ENCODE data around the gene RAB40C.

Gene RAB40C

GRCh38 chr16:598823-599739, 9.2 kb downstream of the RAB40C start:
- no peak for DNase-seq (ENCODE audit: low read depth, low spot score)
- H3K4me3 ChIP-seq (ENCODE audit: low read length), result no peak overlapping the region

- H3K4me3 ChIP-seq (ENCODE audit: low read length), result no peak overlapping the region
- peak; percentile 44 for DNase-seq (ENCODE audit: low read depth, low spot score)
Measured at GRCh38 chr16:600781-601180, 10.9 kb downstream of the RAB40C start.

GRCh38 chr16:603933-604332, 14.1 kb downstream of the RAB40C start:
- DNase-seq (ENCODE audit: low read depth, low spot score), result no peak
- H3K4me3 ChIP-seq (ENCODE audit: low read length), result no peak overlapping the region

- H3K4me3 ChIP-seq (ENCODE audit: low read length), result no peak overlapping the region
- no peak for DNase-seq (ENCODE audit: low read depth, low spot score)
Measured at GRCh38 chr16:606656-607307, 16.9 kb downstream of the RAB40C start.

GRCh38 chr16:608019-608418, 18.2 kb downstream of the RAB40C start:
- no peak overlapping the region for H3K4me3 ChIP-seq (ENCODE audit: low read length)
- no peak for DNase-seq (ENCODE audit: low read depth, low spot score)

GRCh38 chr16:609316-609715, 19.4 kb downstream of the RAB40C start:
- no peak for DNase-seq (ENCODE audit: low read depth, low spot score)
- no peak overlapping the region for H3K4me3 ChIP-seq (ENCODE audit: low read length)

GRCh38 chr16:609984-610383, 20.1 kb downstream of the RAB40C start:
- DNase-seq (ENCODE audit: low read depth, low spot score), result no peak
- no peak overlapping the region for H3K4me3 ChIP-seq (ENCODE audit: low read length)

GRCh38 chr16:610513-611381, 20.9 kb downstream of the RAB40C start:
- H3K4me3 ChIP-seq (ENCODE audit: low read length), result no peak overlapping the region
- peak; percentile 31 for DNase-seq (ENCODE audit: low read depth, low spot score)

GRCh38 chr16:615122-615521, 25.3 kb downstream of the RAB40C start:
- no peak overlapping the region for H3K4me3 ChIP-seq (ENCODE audit: low read length)
- DNase-seq (ENCODE audit: low read depth, low spot score), result no peak

- DNase-seq (ENCODE audit: low read depth, low spot score), result no peak
Measured at GRCh38 chr16:616733-617586, 27.1 kb downstream of the RAB40C start.

GRCh38 chr16:617855-618254, 28.0 kb downstream of the RAB40C start:
- no peak for DNase-seq (ENCODE audit: low read depth, low spot score)
- no peak overlapping the region for H3K4me3 ChIP-seq (ENCODE audit: low read length)

More at GRCh38 chr16:616733-617586, 27.1 kb downstream of the RAB40C start:
- no peak overlapping the region for H3K4me3 ChIP-seq (ENCODE audit: low read length)

- DNase-seq (ENCODE audit: low read depth, low spot score), result no peak
- H3K4me3 ChIP-seq (ENCODE audit: low read length), result no peak overlapping the region
Measured at GRCh38 chr16:619476-620100, 29.7 kb downstream of the RAB40C start.

GRCh38 chr16:620700-621525, 31.0 kb downstream of the RAB40C start:
- no peak for DNase-seq (ENCODE audit: low read depth, low spot score)
- no peak overlapping the region for H3K4me3 ChIP-seq (ENCODE audit: low read length)

GRCh38 chr16:621526-622105, 31.8 kb downstream of the RAB40C start:
- no peak for DNase-seq (ENCODE audit: low read depth, low spot score)
- H3K4me3 ChIP-seq (ENCODE audit: low read length), result no peak overlapping the region

- H3K4me3 ChIP-seq (ENCODE audit: low read length), result no peak overlapping the region
- no peak for DNase-seq (ENCODE audit: low read depth, low spot score)
Measured at GRCh38 chr16:622920-623280, 33.0 kb downstream of the RAB40C start.

GRCh38 chr16:624526-625070, 34.7 kb downstream of the RAB40C start:
- no peak overlapping the region for H3K4me3 ChIP-seq (ENCODE audit: low read length)
- DNase-seq (ENCODE audit: low read depth, low spot score), result no peak
